Gastrocnemius medialis (tissue), 4 donors: ENCODE results near the gene PRKD1.

ENCODE experiments used
- CTCF ChIP-seq, 5 experiments: fragments of 450-650 bp in 3 of 5; fragments of 200-600 bp in 2 of 5; sonication (generic) in 2 of 5; IDR thresholded peaks in 4 of 5; conservative IDR thresholded peaks in 1 of 5; 1 replicate in 4 of 5; 2 replicates in 1 of 5; pipeline ENCODE4 v1.5.1; 2016 to 2019; ENCODE audit warnings: antibody characterized with exemption in 5 of 5, mild to moderate bottlenecking in 3 of 5, moderate library complexity in 3 of 5
- POLR2A ChIP-seq, 2 donors: fragments of 450-650 bp; IDR thresholded peaks; one replicate each; pipeline ENCODE4 v1.6.1; 2017; ENCODE audit warnings: antibody characterized with exemption in 2 of 2, mild to moderate bottlenecking in 2 of 2, moderate library complexity in 2 of 2

GRCh38 chr14:29802211-29802610 is 125.4 kb downstream of the PRKD1 start:
- no peak for TF ChIP-seq CTCF (IDR thresholded peaks at IDR 0.05 in 4 of 5, conservative IDR thresholded peaks at IDR 0.05 in 1 of 5)
- no peak for TF ChIP-seq POLR2A (IDR thresholded peaks at IDR 0.05)
